Amygdala (tissue), 56 donors: Measurements from ENCODE around the gene LMAN2L.
"Not testable (repeated sequence)": the region's sequence is repeated elsewhere in the genome, so short reads cannot be mapped to it uniquely, and the experiment has no call there.

Experiments
- DNase-seq, 56 donors: peaks; one replicate each; lab custom pipeline; 2025; lab: John Stamatoyannopoulos, UW

Gene LMAN2L

DNA sequence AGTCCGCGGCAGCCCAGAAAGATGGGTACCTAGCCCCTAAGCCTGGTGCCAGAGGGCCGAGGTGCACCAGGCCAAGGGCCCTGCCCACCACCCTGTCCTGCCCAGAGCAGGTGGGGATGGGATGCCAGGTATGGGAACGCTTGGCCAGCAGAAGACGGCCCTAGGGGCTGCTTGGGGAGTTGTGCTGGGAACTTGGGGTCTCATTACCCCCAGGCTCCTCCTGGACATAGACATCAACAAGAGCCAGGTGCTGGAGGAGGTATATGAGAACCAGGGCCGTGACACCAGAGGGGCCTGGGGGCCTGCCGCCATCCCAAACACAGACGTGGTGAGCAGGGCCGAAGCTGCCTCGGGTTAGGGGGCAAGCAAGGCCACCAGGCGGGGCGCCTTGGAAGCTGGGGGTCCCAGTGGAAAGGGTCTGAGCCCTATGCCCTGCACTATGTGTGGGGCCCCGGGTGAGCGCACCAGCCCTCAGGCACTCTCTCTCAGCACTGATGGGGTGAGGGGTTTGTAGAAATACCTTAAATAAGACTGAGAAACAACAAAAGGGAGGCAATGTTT is 50.4 kb downstream of the LMAN2L start:
- no peak for DNase-seq

DNA sequence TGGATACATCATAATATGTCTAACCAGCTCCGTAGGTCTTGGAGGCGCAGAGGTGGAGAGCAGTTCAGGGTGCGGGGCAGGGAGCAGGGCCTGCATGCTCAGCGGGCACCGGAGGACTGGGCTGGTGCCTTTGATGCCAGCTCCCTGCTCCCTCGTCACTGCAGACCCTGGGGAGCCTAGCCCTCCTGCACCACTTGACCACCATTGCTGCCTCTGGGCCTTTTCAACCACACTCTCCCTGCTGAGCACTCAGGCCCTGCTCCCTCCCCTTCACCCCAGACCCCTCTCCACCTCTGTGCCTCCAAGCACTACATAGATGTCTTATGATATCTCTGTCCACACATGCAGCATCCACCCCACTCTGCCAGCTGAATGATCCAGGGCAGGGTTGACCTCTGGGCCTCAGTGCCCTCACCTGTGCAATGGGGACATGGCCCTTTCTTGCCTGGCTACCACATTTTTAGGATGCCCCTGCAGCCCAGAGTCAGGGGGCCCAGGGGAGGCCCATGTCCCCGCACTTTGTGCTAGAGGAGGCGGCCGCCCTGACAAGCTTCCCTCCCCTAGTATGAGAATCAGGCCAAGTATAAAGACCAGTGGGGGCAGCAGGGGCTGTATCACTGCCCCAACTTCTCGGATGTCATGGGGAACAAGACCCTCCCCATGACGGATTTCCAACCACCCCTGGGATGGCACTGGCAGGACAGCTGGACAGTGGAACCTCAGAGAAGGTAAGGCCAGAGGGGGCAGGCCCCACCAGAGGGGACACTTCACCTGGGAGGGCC is 51.0 kb downstream of the LMAN2L start:
- DNase-seq, result no peak

DNA sequence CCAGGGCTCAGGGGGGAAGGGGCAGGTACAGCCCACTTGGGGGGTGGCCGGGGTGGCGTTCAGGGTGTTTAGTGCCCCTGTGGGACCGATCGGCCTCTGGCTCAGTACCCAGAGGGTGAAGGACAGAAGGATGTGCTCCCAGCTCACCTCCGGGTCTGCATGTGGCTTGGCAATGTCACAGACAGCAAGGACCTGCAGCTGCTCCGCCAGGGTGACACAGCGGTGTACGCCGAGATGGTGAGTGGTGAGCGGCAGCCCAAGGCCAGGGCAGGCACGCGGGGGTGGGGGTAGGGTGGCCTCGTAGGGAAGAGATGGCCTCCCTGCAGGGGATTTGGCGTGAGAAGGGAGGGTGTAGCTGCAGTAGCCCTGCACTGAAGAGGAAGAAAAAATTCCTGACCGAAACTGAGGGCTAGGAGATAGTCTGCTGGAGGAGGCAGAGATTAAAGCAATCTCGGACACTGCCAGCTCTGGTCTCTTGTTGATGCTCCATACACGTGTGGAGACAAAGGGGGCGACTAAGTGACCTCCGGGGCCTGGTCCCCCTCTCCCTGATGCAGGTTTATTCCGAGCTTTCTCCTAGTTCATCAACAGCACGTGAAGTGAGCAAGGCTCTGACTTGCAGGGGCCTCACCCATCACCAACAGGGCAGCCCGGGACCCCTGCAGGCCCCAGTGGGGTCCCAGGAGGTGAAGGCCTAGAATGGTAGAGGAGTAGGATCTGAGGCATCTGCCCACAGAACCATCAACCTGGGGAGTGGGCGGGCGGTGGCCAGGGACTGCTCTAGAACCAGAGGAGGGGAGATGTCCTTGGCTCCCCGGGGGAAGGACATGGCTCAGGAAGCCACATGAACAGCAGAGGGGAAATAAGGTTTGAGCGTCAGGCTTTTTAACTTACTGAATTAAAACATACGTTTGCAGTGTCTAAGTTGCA is 51.9 kb downstream of the LMAN2L start:
- no peak for DNase-seq

DNA sequence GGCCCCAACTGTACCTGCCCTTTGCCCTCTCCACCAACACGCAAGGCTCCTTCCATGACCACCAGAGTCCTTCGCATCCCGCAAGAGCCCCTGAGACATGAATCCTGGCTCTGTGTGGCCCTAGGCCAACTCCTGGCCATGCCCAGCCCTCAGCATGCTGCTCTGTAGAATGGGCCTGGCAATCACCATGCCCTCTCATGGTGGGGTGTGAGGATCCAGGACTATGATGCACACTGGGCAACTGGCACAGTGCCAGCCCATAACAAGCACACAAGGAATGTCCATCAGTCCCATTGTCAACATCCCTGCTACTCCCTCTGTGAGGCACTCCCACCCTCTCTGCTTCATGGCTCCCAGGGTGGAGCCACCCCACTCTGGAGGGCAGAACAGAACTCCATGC is 52.6 kb downstream of the LMAN2L start:
- DNase-seq, result peak in 1 of 56 donors; percentile 9

DNA sequence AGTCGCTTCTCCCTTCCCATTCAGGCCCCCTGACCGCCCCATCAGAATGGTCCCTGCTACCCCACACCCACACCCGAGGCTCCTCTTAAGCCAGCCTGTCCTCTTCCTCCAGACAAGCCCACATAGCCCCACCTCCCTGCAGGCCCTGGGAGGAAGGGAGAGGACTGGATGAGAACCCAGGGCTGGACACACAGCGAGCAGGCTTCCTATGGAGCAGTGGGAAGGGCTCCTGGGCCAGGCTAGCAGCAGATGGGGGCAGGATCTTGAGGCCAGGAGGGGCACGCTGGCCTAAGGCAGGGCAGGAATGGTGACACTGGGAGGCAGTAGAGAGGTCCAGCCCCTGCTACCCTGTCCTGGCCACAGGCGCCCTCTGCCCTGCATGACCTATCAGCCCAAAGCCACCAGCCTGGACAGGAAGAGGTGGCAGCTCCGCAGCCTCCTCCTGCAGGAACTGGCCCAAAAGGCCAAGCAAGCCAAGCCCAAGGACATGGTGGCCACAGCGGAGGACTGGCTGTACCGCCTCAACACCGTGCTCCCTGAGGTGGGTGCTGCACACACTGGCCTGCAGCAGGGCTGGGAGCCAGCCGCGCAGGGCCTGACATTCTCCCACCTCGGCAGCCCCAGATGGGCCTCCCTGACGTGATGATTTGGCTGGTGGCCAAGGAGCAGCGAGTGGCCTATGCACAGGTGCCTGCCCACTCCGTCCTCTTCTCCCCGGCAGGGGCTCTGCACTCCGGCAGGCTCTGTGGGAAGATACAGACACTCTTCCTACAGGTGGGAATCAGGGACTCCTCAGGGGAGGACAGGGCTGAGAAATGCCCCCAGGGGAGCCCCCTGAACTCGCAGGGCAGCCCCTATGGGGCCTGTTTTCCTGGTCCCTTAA is 54.0 kb downstream of the LMAN2L start:
- no peak for DNase-seq

DNA sequence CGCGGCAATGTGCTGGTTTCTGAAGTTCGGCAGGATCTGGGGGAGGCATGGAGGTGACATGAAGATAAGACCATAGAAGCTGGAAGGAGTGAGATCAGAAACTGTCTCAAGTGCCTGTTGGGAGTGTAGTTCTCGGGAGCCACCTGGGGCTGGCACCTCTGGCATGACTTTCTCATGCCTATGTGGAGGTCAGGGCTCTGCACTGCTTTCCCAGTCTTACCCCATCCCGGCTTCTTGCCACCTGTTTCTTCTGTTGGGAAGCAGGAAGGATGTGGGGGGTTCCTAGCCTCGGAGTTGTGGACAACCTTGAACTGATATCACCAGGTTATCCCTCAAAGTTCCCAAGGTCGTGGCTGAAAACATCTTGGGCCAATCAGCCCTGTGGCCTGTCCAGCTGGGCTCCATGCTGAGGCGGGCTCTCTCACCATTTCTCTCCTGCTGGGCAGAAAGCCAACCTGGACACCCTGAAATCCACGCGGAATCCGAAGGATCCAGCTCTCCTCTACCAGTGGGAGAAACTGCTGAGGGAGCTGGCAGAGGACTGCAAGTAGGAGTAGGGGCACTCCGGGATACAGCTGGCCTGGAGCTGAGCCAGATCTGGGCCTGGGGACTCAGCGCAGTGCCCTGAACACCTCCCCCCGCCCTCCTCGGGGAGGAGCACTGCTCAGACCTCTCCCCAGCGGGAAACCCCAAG is 54.8 kb downstream of the LMAN2L start:
- DNase-seq, result peak in 1 of 56 donors; percentile 14

DNA sequence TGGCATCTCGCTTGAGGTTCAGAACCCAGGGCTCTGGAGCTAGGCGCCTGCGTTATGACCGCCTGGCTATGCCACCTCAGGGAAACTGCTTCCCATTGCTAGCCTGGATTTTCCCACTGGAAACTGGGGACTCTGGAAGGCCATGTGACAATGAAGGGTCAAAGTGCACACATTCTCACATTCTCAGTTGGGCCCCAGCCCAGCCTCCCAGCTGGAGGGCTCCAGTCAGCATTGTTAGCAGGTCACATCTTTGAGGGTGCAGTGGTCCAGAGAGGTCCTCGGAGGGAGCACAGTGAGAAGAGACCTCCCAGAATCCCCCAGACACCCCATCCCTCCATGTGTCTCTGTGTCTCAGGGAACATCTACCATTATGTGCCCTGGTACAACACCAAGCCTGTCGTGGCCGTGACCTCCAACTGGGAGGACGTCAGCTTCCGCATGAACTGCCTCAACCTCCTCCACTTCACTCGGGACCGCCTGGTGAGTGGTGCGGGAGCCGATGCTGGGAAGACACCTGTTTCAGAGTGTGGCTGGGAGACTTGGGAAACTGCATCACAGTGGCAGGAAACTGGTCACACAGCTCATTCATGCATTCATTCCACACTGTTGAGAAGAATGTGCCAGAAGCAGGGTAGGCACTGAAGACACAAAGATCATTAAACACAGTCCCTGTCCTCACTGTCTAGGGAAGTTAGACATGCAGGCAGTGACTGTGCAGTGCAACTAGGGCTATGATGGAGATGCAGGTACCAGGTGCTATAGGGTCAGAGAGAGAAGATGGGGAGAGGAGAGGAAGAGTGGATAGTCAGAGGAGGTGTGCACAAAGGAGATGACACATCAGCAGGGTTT is 55.7 kb downstream of the LMAN2L start:
- no peak for DNase-seq

DNA sequence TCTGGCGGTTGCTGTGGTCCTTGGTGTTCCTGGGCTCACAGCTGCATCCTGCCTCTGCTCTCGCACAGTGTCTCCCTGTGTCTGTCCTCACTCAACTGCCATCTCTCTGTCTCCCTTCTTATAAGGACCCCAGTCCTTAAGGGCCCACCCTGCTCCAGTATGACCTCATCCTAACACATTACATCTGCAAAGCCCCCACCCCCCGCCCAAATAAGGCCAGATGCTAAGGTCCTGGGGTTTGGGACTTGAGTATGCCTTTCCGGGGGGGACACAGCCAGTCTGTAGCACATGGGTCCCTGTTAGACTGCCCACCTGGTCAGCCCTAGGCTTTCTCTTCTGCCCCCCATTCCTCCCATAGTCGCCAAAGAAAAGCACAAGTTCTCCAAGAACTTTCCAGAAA is 56.6 kb downstream of the LMAN2L start:
- DNase-seq, result no peak

DNA sequence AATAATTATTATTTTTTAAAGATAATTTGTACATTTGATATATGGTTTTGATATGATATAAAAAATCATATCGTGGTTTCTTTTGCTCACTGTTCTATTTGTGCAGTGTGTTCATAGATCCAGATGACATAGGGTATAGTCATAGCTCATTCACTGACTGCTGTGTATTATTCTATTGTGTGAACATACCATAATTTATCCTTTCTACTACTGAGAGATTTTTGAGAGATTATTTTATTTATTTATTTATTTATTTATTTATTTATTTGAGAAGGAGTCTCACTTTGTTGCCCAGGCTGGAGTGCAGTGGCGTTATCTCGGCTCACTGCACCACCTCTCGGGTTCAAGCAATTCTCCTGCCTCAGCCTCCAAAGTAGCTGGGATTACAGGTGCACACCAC is 58.3 kb downstream of the LMAN2L start:
- DNase-seq, result no peak

DNA sequence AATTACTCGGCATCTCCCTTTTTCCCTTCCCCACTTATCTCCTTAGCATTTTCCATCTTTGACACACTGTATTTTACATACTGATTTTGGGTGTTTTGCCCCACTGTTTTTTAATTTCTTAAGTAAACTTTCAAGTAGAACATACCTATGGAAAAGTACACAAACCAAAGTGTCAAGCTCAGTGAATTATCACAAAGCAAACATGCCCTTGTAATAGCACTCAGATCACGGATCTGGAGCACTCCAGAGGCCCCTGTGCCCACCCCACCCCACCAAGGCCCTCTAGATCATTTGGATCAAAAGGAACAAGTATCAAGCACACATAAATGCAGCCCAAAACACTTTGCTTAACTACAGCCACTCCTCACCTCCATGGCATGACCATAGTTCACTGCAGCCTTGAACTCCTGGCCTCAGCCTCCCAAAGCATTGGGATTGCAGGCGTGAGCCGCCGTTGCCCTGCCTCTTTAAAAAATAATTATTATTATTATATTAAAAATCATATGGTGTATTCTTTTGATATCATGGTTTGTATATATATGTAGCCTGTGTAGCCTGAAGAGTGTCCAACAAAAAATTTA is 59.2 kb downstream of the LMAN2L start:
- DNase-seq, result no peak

DNA sequence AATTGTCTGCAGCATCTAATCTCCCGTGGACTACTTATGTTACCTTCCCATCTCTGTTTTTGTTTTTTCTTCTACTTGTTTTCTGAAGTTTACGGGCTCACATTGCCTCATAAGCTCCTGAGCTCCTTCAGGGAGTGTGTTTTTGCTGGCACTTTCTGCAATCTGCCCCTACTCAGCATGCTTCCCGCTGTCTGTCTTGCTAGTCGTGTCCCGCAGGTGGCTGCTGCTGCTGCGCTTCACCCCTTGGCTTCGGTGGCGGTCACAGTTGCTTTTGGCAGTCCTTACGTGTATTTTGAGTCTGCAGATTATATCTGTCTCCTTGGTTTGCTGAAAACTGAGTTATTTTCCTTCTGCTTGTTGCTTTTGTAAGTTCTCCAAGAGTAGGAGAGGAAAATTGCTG is 60.0 kb downstream of the LMAN2L start:
- no peak for DNase-seq

DNA sequence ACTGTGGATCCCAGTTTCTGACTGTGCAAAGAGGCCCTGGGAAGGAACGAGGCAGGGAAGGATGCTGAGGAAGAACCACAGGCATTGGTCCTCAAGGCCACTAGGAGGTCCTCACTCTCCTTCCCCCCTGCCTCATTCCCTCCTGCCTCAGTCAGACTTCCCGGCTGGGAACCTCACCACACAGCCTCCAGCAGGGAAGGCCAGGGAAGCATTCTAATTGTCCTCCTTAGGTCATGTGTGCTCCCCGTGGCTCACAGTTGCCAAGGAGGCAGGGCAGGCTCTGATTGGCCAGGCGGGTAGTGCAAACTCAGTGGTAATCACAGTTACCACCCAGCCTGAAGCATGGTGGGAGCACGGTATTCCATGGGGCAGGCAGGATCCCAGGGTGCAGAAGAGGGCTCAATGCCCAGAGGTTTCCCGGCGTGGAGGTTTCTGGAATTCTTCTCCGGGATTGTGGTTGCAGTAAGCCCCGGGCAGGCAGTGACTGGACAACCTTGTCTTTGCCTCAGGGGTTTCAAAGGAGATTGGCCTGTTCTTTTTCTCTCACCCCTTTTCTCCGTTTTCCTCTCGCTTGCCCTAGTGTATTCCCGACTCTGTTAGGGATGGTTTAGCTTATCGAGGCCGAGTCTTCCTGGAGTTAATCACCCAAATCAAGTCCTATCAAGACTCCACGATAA is 70.2 kb downstream of the LMAN2L start:
- no peak for DNase-seq

DNA sequence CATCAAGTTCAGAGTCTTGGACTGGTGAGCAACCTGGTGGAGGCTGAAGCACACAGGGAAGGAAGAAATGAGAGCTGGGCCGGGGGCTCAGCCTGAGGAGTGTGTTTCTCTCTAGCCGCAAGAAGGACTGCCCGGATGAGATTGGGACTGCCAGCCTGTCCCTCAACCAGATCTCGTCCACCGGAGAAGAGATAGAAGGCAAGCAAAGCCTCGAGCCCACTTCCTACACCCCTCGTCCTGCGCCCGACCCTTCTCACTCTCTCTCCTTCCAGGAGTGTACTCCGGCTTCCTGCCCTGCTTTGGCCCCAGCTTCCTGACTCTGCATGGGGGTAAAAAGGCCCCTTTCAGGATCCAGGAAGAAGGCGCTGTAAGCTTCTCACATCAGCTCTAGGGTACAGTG is 71.1 kb downstream of the LMAN2L start:
- no peak for DNase-seq

DNA sequence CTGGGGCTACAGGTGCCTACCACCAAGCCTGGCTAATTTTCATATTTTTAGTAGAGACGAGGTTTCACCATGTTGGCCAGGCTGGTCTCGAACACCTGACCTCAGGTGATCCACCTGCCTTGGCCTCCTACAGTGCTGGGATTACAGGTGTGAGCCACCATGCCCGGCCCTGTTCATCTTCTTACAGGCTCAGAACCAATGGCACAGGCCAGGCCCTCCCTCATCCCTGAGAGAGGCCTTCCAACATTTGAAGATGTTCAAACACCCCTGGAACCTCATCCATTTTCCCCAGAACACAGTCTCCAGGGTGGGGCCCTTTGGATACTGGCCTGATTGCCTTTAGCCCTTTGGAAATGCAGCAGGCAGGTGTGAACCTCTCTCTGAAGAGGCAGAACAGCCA is 74.1 kb downstream of the LMAN2L start:
- DNase-seq, result not testable (repeated sequence)

DNA sequence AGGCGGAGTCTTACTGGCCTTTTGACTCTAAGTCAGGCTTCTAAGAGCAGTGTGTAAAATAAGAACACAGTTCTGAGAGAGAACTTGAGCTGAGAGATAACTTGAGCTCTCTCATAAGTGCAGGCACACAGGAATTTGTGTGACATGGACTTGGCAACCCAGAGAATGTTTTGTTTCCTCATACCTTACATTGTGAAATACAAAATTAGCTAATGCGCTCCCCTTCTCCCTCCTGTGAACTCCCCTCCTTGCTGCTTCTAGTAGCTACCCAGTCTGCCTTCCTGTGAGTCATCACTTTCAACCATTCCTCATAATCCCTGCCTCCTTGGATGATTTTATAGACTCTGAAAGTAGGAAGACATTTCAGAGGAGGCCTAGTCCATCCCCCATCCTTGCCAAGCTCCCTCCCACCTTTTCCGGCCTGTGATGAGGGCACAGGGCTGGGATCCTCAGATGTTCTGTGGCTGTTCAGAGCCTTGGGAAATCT is 74.7 kb downstream of the LMAN2L start:
- peak in 1 of 56 donors; percentile 6 for DNase-seq

DNA sequence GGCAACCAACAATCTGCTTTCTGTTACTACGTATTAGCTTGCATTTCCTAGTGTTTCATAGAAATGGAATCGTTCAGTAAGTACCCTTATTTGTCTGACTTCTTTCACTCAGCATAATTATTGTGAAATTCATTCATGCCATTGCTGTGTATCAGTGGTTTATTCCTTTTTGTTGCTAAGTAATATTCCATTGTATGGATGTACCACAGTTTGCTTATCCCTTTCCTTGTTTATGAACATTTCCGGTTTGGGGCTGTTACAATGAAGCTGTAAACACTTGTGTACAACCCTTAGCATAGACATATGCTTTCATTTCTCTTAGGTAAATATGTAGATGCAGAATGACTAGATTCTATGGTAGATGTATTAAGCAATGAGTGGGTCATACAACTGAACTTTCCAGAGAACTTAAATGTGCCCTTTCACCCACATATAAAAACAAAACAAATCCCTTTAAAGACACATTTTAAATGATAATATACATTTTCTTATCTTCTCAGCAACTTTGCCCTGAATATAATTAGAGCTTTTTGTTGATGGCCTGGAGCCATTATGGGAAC is 75.4 kb downstream of the LMAN2L start:
- no peak for DNase-seq

DNA sequence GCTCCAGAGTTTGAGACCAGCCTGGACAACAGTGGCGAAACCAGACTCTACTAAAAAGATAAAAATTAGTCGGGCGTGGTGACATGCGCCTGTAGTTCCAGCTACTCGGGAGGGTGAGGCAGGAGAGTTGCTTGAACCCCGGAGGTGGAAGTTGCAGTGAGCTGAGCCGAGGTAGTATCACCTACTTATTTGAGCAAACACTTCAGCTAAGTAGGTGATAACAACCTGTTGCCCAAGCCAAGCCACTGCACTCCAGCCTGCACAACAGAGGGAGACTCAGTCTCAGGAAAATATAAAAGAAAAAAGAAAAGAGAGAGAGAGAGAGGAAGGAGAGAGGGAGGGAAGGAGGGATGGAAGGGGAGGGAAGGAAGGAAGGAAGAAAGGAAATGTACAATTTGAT is 76.0 kb downstream of the LMAN2L start:
- DNase-seq, result no peak
